DOHH2 (cell line): ENCODE measurements around the gene TMEM130.

Experiments
- H3F3A ChIP-seq: fragments of 200-600 bp; sonication (generic), shearing (Covaris generic); 2 replicates; pipeline ENCODE4 v1.6.0; 2016; ENCODE audit warnings: antibody characterized with exemption, mild to moderate bottlenecking; ENCODE audit not compliant: control insufficient read depth, insufficient read depth
- H3K27ac ChIP-seq: fragments of 200-600 bp; sonication (generic); 2 replicates; pipeline ENCODE4 v1.5.1; 2014; ENCODE audit warnings: low read depth, mild to moderate bottlenecking, low read length, moderate library complexity
- H3K27me3 ChIP-seq: fragments of 200-600 bp; sonication (generic); 2 replicates; pipeline ENCODE4 v1.6.1; 2014; ENCODE audit warnings: mild to moderate bottlenecking, low read length, mixed read lengths; ENCODE audit not compliant: control insufficient read depth
- H3K36me3 ChIP-seq: fragments of 200-600 bp; sonication (generic); 2 replicates; pipeline ENCODE4 v1.6.1; 2014; ENCODE audit warnings: mild to moderate bottlenecking, low read length, moderate library complexity, mixed read lengths; ENCODE audit not compliant: control insufficient read depth
- H3K4me1 ChIP-seq: fragments of 200-600 bp; sonication (generic); 2 replicates; pipeline ENCODE4 v1.6.1; 2014; ENCODE audit warnings: mild to moderate bottlenecking, low read length, mixed read lengths; ENCODE audit not compliant: control insufficient read depth
- H3K4me2 ChIP-seq: fragments of 200-600 bp; sonication (generic); 2 replicates; pipeline ENCODE4 v1.6.0; 2014; ENCODE audit warnings: mild to moderate bottlenecking, low read length, moderate library complexity
- H3K4me3 ChIP-seq: fragments of 200-600 bp; sonication (generic); 2 replicates; pipeline ENCODE4 v1.5.1; 2014; ENCODE audit warnings: mild to moderate bottlenecking, low read length, mixed read lengths
- H3K79me2 ChIP-seq: fragments of 200-600 bp; sonication (generic); 2 replicates; pipeline ENCODE4 v1.6.1; 2014; ENCODE audit warnings: mild to moderate bottlenecking, low read length, mixed read lengths; ENCODE audit not compliant: control insufficient read depth
- H3K9me2 ChIP-seq: fragments of 200-600 bp; sonication (generic); replicated peaks from 2 replicates; pipeline ENCODE4 v1.6.1; 2014; ENCODE audit warnings: mild to moderate bottlenecking, low read length, mixed read lengths; ENCODE audit not compliant: control insufficient read depth
- H3K9me3 ChIP-seq: fragments of 200-600 bp; sonication (generic); 2 replicates; pipeline ENCODE4 v1.6.1; 2014; ENCODE audit warnings: antibody characterized with exemption, low read length, mixed read lengths; ENCODE audit not compliant: control insufficient read depth, insufficient read depth
- H4K20me1 ChIP-seq: fragments of 200-600 bp; sonication (generic); 2 replicates; pipeline ENCODE4 v1.6.0; 2014; ENCODE audit warnings: low read depth, mild to moderate bottlenecking, antibody characterized with exemption, low read length, moderate library complexity; ENCODE audit not compliant: control insufficient read depth, insufficient read depth
- CTCF ChIP-seq: fragments of 200-600 bp; sonication (generic); IDR thresholded peaks from one replicate; pipeline ENCODE4 v1.5.1; 2014; ENCODE audit warnings: antibody characterized with exemption, mild to moderate bottlenecking, low read depth, low read length; ENCODE audit not compliant: poor library complexity, severe bottlenecking
- EZH2phosphoT487 ChIP-seq: fragments of 200-600 bp; sonication (generic); IDR thresholded peaks from 2 replicates; pipeline ENCODE4 v1.6.1; 2017; ENCODE audit warnings: borderline replicate concordance, mild to moderate bottlenecking, antibody characterized with exemption, low read length, moderate library complexity, mixed read lengths

Gene TMEM130

DNA sequence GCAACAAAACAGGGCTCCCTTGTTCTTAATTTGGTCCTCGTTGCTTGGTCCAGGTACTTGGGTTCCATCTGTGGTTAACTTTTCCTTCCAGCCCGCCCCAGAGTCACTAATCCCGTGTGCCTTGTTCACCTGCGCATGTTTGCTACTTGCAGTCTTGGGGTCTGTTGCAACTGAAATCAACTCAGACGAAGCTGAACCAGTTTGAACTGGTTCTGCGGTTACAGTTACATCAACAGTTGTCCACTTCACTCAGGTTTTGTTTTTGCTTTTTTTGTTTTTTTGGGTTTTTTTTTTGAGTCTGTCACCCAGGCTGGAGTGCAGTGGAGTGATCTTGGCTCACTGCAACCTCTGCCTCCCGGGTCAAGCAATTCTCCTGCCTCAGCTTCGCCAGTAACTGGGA is 43.2 kb upstream of the TMEM130 start:
- H3K79me2 ChIP-seq: no peaks in the 10 kb centered on the region

DNA sequence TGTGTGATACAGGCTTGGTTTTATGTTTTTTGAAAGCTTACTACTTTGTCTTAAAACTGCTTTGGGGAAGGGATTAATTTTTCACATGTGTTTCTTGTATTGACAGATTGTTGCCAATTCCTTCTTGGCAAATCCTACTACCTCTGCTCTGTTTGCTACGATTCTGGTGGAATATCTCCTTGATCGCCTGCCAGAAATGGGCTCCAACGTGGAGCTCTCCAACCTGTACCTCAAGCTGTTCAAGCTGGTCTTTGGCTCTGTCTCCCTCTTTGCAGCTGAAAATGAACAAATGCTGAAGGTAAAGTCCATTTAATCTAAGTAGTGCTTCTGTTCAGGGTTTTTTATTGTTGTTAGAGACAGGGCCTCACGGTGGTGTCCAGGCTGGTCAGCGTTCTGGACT is 42.1 kb upstream of the TMEM130 start:
- Histone ChIP-seq H3K4me3 (no peak overlapping the region), H3K27ac (no peak overlapping the region), H3K9me2 (no peaks in the 10 kb centered on the region), H3K9me3 (no peaks in the 10 kb centered on the region), H3K36me3 (peaks cover 91% of the 10 kb centered on the region), H3F3A (no peaks in the 10 kb centered on the region), H4K20me1 (0 out of 2 replicates have a peak, but pooled peaks cover 5% of the 10 kb centered on the region), H3K27me3 (no peaks in the 10 kb centered on the region), H3K79me2 (no peaks in the 10 kb centered on the region), H3K4me1 (no peaks in the 10 kb centered on the region), H3K4me2 (no peak overlapping the region)
- no peak for TF ChIP-seq EZH2phosphoT487
- TF ChIP-seq CTCF: no peak

More for the DNA sequence above, 43.2 kb upstream of the TMEM130 start:
- peaks cover 90% of the 10 kb centered on the region for H3K36me3 ChIP-seq
- H3K9me3 ChIP-seq: no peaks in the 10 kb centered on the region
- no peaks in the 10 kb centered on the region for H3K9me2 ChIP-seq
- no peaks in the 10 kb centered on the region for H3K4me1 ChIP-seq
- H3K27me3 ChIP-seq: no peaks in the 10 kb centered on the region
- no peak overlapping the region for H3K4me3 ChIP-seq
- H3K4me2 ChIP-seq: no peak overlapping the region
- H3F3A ChIP-seq: no peaks in the 10 kb centered on the region
- TF ChIP-seq CTCF: no peak
- TF ChIP-seq EZH2phosphoT487: no peak
- H4K20me1 ChIP-seq: 0 out of 2 replicates have a peak, but pooled peaks cover 5% of the 10 kb centered on the region
- no peak overlapping the region for H3K27ac ChIP-seq

DNA sequence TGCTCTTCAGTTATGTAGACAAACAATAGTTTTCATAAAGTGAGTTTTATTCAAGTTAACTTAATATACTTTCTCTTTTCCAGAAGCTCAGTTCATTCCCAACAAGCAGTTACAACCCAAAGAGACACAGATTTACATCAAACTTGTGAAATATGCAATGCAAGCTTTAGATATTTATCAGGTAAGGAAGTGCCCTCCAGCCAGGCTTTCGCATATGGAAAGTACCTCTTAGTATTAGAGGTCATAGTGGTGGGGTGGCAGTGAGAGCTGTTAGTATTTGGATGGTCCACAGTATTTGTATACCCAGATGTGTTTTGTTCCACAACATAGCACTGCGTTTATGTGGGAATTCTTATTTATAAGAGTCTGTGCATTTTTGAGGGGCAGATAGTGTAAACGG is 40.6 kb upstream of the TMEM130 start:
- Histone ChIP-seq H4K20me1 (0 out of 2 replicates have a peak, but pooled peaks cover 5% of the 10 kb centered on the region), H3K27ac (no peak overlapping the region), H3K79me2 (no peaks in the 10 kb centered on the region), H3K9me2 (no peaks in the 10 kb centered on the region), H3K4me2 (no peak overlapping the region), H3K9me3 (no peaks in the 10 kb centered on the region), H3F3A (no peaks in the 10 kb centered on the region), H3K27me3 (no peaks in the 10 kb centered on the region), H3K36me3 (peaks cover 89% of the 10 kb centered on the region), H3K4me1 (no peaks in the 10 kb centered on the region), H3K4me3 (no peak overlapping the region)
- TF ChIP-seq EZH2phosphoT487 (no peak), CTCF (no peak)

DNA sequence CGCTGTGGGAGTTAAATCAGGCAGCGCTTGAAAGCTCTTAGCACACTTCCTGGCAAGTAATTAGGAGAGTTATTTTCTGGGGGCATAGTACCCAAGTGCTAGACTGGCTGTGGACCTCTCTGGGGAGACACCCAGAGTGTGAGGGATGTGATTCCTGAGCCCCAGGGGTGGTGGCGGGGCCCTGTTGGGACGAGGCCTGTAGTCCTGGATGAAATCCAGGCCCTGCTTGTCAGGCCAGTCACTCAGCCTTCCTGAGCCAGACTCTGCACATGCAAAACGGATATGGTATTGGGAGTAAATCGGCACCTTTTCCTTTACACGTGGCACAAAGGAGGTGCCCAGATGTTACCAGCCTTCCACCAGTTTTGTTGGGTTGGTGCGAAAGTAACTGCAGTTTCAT is 39.7 kb upstream of the TMEM130 start:
- no peaks in the 10 kb centered on the region for H3K9me3 ChIP-seq
- H3K9me2 ChIP-seq: no peaks in the 10 kb centered on the region
- TF ChIP-seq EZH2phosphoT487 (no peak), CTCF (no peak)
- H3K27ac ChIP-seq: no peak overlapping the region
- no peaks in the 10 kb centered on the region for H3F3A ChIP-seq
- H4K20me1 ChIP-seq: 0 out of 2 replicates have a peak, but pooled peaks cover 5% of the 10 kb centered on the region
- H3K4me2 ChIP-seq: no peak overlapping the region
- no peaks in the 10 kb centered on the region for H3K79me2 ChIP-seq
- H3K36me3 ChIP-seq: peaks cover 92% of the 10 kb centered on the region
- H3K4me1 ChIP-seq: no peaks in the 10 kb centered on the region
- no peaks in the 10 kb centered on the region for H3K27me3 ChIP-seq
- H3K4me3 ChIP-seq: no peak overlapping the region
